HG02759 (cell line): Measurements from ENCODE around the gene SLC47A2.
"Not testable (repeated sequence)": the region's sequence is repeated elsewhere in the genome, so short reads cannot be mapped to it uniquely, and the experiment has no call there.

ENCODE experiments used
- ATAC-seq: cut with Tn5 transposase; IDR thresholded peaks from one replicate; pipeline ENCODE4 v1.9.1; 2021; ENCODE audit warnings: mild to moderate bottlenecking, moderate library complexity; ENCODE audit not compliant: unreplicated experiment

Gene SLC47A2

GRCh38 chr17:19709841-19710240 lies 6.5 kb downstream of the SLC47A2 start:
- no peak for ATAC-seq

- no peak for ATAC-seq
These were observed 7.8 kb downstream of the SLC47A2 start for GRCh38 chr17:19708431-19709175.

GRCh38 chr17:19707728-19708221 lies 8.6 kb downstream of the SLC47A2 start:
- ATAC-seq = no peak

- ATAC-seq = no peak
These were observed 9.3 kb downstream of the SLC47A2 start for GRCh38 chr17:19706791-19707727.

GRCh38 chr17:19705771-19706770 lies 10.3 kb downstream of the SLC47A2 start:
- ATAC-seq = no peak

- ATAC-seq = no peak
These were observed 11.2 kb downstream of the SLC47A2 start for GRCh38 chr17:19705201-19705600.

- ATAC-seq = no peak
These were observed 12.4 kb downstream of the SLC47A2 start for GRCh38 chr17:19703828-19704613.

- no peak for ATAC-seq
These were observed 13.1 kb downstream of the SLC47A2 start for GRCh38 chr17:19703106-19703827.

GRCh38 chr17:19702217-19702641 lies 14.2 kb downstream of the SLC47A2 start:
- no peak for ATAC-seq

GRCh38 chr17:19686400-19687090 lies 29.8 kb downstream of the SLC47A2 start:
- no peak for ATAC-seq

GRCh38 chr17:19684909-19685580 lies 31.3 kb downstream of the SLC47A2 start:
- ATAC-seq = not testable (repeated sequence)

- ATAC-seq = no peak
These were observed 33.3 kb downstream of the SLC47A2 start for GRCh38 chr17:19683117-19683516.

GRCh38 chr17:19678581-19679453 lies 37.6 kb downstream of the SLC47A2 start:
- ATAC-seq = no peak

- no peak for ATAC-seq
These were observed 38.5 kb downstream of the SLC47A2 start for GRCh38 chr17:19677736-19678379.

GRCh38 chr17:19676896-19677295 lies 39.5 kb downstream of the SLC47A2 start:
- ATAC-seq = no peak

- ATAC-seq = no peak
These were observed 42.8 kb downstream of the SLC47A2 start for GRCh38 chr17:19673623-19674022.
